K562 (cell line): ENCODE results near the gene HAO2.

Experiments used
- ASH1L ChIP-seq: fragments of 450-650 bp; IDR thresholded peaks from 2 replicates; pipeline ENCODE4 v1.6.1; 2018; ENCODE audit warnings: borderline replicate concordance, mild to moderate bottlenecking, low read depth; ENCODE audit not compliant: partially characterized antibody
- BCL6 ChIP-seq: fragments of 250-450 bp; sonication (Bioruptor Pico); IDR thresholded peaks from 2 replicates; pipeline ENCODE4 v1.4.0; 2020
- CTCF ChIP-seq, 3 experiments: IDR thresholded peaks in 2 of 3; conservative IDR thresholded peaks in 1 of 3; 2 replicates each; pipeline ENCODE4 v1.5.1; 2011 to 2012; ENCODE audit warnings: low read length in 3 of 3, mild to moderate bottlenecking in 3 of 3, control low read depth in 2 of 3, improper control_type of control experiment in 1 of 3, inconsistent platforms in 1 of 3, low read depth in 1 of 3, mixed read lengths in 1 of 3, moderate library complexity in 1 of 3; ENCODE audit not compliant: insufficient read depth in 2 of 3
- FOXP1 ChIP-seq: sonication (generic); formaldehyde crosslinking; IDR thresholded peaks from 2 replicates; pipeline ENCODE4 v1.8.0; 2022; ENCODE audit warnings: mild to moderate bottlenecking, missing genetic modification reagents
- KAT7 ChIP-seq: sonication (generic); formaldehyde crosslinking; IDR thresholded peaks from 2 replicates; pipeline ENCODE4 v1.8.0; 2022; ENCODE audit warnings: missing genetic modification reagents, mild to moderate bottlenecking, borderline replicate concordance
- MYC ChIP-seq, 2 experiments: fragments of 250-450 bp in 1 of 2; sonication (Bioruptor Pico) in 1 of 2; IDR thresholded peaks; 2 replicates each; pipeline versions ENCODE4 v1.5.1 to v1.6.1; 2012 to 2021; ENCODE audit warnings: low read depth in 2 of 2, borderline replicate concordance in 1 of 2, improper control_type of control experiment in 1 of 2, low read length in 1 of 2, mild to moderate bottlenecking in 1 of 2, moderate library complexity in 1 of 2
- PPARD ChIP-seq: fragments of 250-450 bp; sonication (Bioruptor Pico); IDR thresholded peaks from 2 replicates; pipeline ENCODE4 v1.8.0; 2022; ENCODE audit warnings: inconsistent platforms, mild to moderate bottlenecking, moderate library complexity
- USF1 ChIP-seq: sonication (generic); formaldehyde crosslinking; IDR thresholded peaks from 2 replicates; pipeline ENCODE4 v1.9.0; 2022; ENCODE audit warnings: mild to moderate bottlenecking, missing genetic modification reagents
- USF2 ChIP-seq: sonication (generic); formaldehyde crosslinking; IDR thresholded peaks from 2 replicates; pipeline ENCODE4 v1.5.0; 2020; ENCODE audit warnings: missing genetic modification reagents
- ZBTB49 ChIP-seq: sonication (generic); formaldehyde crosslinking; IDR thresholded peaks from 2 replicates; pipeline ENCODE4 v1.8.0; 2022; ENCODE audit warnings: missing genetic modification reagents, mild to moderate bottlenecking, borderline replicate concordance

GRCh38 chr1:119320100-119320499, 48.5 kb upstream of the HAO2 start:
- TF ChIP-seq CTCF (IDR thresholded peaks at IDR 0.05 in 2 of 3, conservative IDR thresholded peaks at IDR 0.05 in 1 of 3; ENCODE audit: insufficient read depth in 2 of 3, low read depth in 1 of 3, low read length in 3 of 3) (no peak), MYC (IDR thresholded peaks at IDR 0.05; ENCODE audit: low read depth, low read length) (no peak), MYC (CRISPR knock-in tag; IDR thresholded peaks at IDR 0.05; ENCODE audit: borderline replicate concordance, low read depth) (no peak), PPARD (CRISPR knock-in tag) (no peak), FOXP1 (CRISPR knock-in tag) (no peak), ASH1L (no peak), KAT7 (CRISPR knock-in tag) (no peak), USF1 (CRISPR knock-in tag) (no peak), BCL6 (CRISPR knock-in tag) (no peak), USF2 (CRISPR knock-in tag) (no peak), ZBTB49 (CRISPR knock-in tag) (no peak)
